LNCAP (cell line): ENCODE results near the gene TMEM178B.

ENCODE experiments used
- TF ChIP-seq, protein P1 (sequence below): fragments of 450-650 bp; IDR thresholded peaks from 2 replicates; pipeline ENCODE4 v1.5.1; 2017; ENCODE audit warnings: mild to moderate bottlenecking

The TMEM178B gene

DNA sequence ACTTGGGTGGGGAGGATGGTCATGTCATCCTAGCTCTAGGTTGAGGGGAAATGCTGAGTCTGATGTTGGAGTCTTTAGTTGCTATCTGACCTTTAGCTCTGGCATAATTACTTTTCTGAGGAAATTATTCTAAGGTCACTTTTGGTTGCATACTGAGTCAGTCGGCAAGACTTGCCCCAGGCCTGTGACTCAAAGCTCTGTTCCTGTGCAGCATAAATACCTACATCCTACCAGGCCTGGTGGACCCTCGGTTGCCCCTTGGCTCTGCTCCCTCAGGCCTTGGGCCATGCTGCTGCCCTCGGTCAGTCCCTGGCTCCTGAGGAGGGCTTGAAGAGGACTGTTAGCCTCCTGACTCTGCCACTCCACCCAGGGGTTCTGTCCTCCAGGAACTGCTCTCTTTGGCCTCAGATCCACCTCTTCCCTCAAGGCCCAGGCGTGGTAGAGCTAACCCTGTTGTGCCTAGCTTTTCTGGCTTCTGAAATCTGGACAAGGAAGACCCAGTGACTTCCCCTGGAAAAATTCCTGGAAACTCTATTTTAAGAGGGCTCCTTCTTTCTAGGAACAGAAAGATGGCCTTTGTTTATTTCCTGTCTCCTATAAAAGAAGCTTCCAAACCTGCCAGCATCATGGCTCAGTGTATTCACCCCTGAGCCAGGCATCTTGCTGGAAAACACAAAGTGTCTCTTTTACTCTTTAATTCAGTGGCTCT lies 71.2 kb downstream of the TMEM178B start:
- TF ChIP-seq, protein P1, sequence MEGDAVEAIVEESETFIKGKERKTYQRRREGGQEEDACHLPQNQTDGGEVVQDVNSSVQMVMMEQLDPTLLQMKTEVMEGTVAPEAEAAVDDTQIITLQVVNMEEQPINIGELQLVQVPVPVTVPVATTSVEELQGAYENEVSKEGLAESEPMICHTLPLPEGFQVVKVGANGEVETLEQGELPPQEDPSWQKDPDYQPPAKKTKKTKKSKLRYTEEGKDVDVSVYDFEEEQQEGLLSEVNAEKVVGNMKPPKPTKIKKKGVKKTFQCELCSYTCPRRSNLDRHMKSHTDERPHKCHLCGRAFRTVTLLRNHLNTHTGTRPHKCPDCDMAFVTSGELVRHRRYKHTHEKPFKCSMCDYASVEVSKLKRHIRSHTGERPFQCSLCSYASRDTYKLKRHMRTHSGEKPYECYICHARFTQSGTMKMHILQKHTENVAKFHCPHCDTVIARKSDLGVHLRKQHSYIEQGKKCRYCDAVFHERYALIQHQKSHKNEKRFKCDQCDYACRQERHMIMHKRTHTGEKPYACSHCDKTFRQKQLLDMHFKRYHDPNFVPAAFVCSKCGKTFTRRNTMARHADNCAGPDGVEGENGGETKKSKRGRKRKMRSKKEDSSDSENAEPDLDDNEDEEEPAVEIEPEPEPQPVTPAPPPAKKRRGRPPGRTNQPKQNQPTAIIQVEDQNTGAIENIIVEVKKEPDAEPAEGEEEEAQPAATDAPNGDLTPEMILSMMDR: no peak

- TF ChIP-seq, protein P1: no peak
Measured at GRCh38 chr7:141145630-141145982, 71.7 kb downstream of the TMEM178B start.

DNA sequence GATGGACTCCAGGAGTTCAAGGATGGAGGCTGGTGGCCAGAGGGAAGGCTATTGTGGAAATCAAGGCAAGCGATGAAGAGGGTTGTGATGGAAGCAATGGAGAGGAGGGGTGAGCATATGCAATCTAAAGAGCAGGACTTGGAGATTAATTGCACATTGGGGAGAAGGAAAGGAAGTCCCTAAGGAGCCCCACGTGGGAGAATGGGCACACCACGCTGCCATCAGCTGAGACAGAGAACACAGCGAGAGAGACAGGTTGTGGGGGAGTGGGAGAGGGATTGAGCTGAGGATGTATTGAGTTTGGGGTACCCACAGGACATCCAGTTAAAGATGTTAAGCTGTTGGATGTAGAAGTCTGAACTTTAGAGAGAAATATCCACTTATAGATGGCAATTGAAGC lies 73.6 kb downstream of the TMEM178B start:
- TF ChIP-seq, protein P1: no peak

DNA sequence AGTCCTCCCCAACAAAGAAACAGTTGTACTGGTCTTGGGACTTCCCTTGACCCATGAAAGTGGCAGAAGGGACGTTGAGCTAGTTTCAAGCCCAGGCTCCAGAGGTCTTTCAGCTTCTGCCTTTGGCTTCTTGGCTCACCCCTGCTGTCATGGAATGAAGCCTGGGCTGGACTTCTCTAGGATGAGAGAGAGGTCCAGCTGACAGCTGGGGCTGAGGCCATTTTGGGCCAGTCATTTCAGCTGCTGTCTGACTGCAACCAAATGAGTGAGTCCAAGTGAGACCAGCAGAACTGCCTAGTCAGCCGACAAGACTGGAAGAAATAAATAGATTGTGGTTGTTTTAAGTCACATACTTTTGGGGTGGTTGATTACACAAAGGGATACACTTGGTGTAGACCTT lies 76.6 kb downstream of the TMEM178B start:
- TF ChIP-seq, protein P1: no peak

DNA sequence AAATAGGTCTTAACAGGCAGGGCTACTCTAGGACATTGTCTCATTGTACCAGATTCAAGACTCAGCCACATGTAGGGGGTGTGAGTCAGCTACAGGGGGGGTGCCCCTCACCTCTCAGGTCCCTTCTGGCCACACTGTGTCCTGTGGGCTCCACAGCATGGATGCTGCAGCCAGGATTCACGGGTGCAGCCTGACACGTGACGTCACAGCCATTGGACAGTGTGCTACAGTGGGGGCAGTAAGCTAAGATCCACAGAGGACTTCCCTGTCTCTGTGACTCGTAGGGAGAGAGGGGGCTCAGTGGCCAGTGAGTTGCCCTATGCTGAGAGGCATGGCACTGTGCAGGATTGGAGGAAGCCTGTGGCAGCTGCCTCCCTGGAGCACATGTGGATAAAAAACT lies 77.9 kb downstream of the TMEM178B start:
- TF ChIP-seq, protein P1: no peak

GRCh38 chr7:141153231-141153630 lies 79.4 kb downstream of the TMEM178B start:
- TF ChIP-seq, protein P1: no peak

GRCh38 chr7:141154131-141154732 lies 80.4 kb downstream of the TMEM178B start:
- TF ChIP-seq, protein P1: no peak
